Stimulated activated memory B cell treated with anti-CD40 and anti-IgM and Interleukin-4, amounts not matched to agents 10 μg/mL and 1 μg/mL and 100 μg/mL, for 72 hours (primary cell): ENCODE results near the gene EGFR.

Source experiments
- ATAC-seq: fragments of 150-1000 bp; cut with Tn5 transposase; 2 replicates; pipeline ENCODE4 v1.10.0; 2021
- H3K27ac Mint-ChIP-seq: one replicate; pipeline ENCODE4 v1.8.0; 2022; ENCODE audit warnings: mild to moderate bottlenecking, mixed read lengths
- H3K27me3 Mint-ChIP-seq: one replicate; pipeline ENCODE4 v1.8.0; 2022; ENCODE audit warnings: mixed read lengths
- H3K36me3 Mint-ChIP-seq: one replicate; pipeline ENCODE4 v1.8.0; 2022; ENCODE audit warnings: mixed read lengths
- H3K4me1 Mint-ChIP-seq: one replicate; pipeline ENCODE4 v1.8.0; 2022; ENCODE audit warnings: mixed read lengths
- H3K4me3 Mint-ChIP-seq: one replicate; pipeline ENCODE4 v1.8.0; 2022; ENCODE audit warnings: mild to moderate bottlenecking, moderate library complexity, mixed read lengths
- H3K9me3 Mint-ChIP-seq: one replicate; pipeline ENCODE4 v1.8.0; 2022; ENCODE audit warnings: mixed read lengths

Gene EGFR

GRCh38 chr7:55183897-55184296 is 165.1 kb downstream of the EGFR start:
- ATAC-seq: no peak
- no peak overlapping the region for H3K4me3 Mint-ChIP-seq
- no peaks in the 10 kb centered on the region for H3K9me3 Mint-ChIP-seq
- H3K4me1 Mint-ChIP-seq: no peaks in the 10 kb centered on the region
- H3K27me3 Mint-ChIP-seq: peaks cover 39% of the 10 kb centered on the region
- no peaks in the 10 kb centered on the region for H3K36me3 Mint-ChIP-seq
- H3K27ac Mint-ChIP-seq: no peak overlapping the region

- Mint-ChIP-seq H3K4me1 (no peaks in the 10 kb centered on the region), H3K4me3 (no peak overlapping the region), H3K9me3 (no peaks in the 10 kb centered on the region), H3K27ac (no peak overlapping the region), H3K27me3 (peaks cover 48% of the 10 kb centered on the region), H3K36me3 (no peaks in the 10 kb centered on the region)
- ATAC-seq: no peak
Measured at GRCh38 chr7:55185321-55185802, 166.5 kb downstream of the EGFR start.

- Mint-ChIP-seq H3K9me3 (no peaks in the 10 kb centered on the region), H3K27me3 (peaks cover 44% of the 10 kb centered on the region), H3K4me3 (no peak overlapping the region), H3K4me1 (no peaks in the 10 kb centered on the region), H3K27ac (no peak overlapping the region), H3K36me3 (no peaks in the 10 kb centered on the region)
- no peak for ATAC-seq
Measured at GRCh38 chr7:55185941-55186609, 167.3 kb downstream of the EGFR start.

- Mint-ChIP-seq H3K4me1 (no peaks in the 10 kb centered on the region), H3K27ac (no peak overlapping the region), H3K27me3 (peaks cover 34% of the 10 kb centered on the region), H3K36me3 (no peaks in the 10 kb centered on the region), H3K4me3 (no peak overlapping the region), H3K9me3 (no peaks in the 10 kb centered on the region)
- ATAC-seq: no peak
Measured at GRCh38 chr7:55187701-55188491, 169.1 kb downstream of the EGFR start.

- Mint-ChIP-seq H3K4me1 (no peaks in the 10 kb centered on the region), H3K27ac (no peak overlapping the region), H3K27me3 (peaks cover 34% of the 10 kb centered on the region), H3K4me3 (no peak overlapping the region), H3K9me3 (no peaks in the 10 kb centered on the region), H3K36me3 (no peaks in the 10 kb centered on the region)
- no peak for ATAC-seq
Measured at GRCh38 chr7:55188590-55189138, 169.8 kb downstream of the EGFR start.

- H3K36me3 Mint-ChIP-seq: no peaks in the 10 kb centered on the region
- no peak overlapping the region for H3K27ac Mint-ChIP-seq
- H3K9me3 Mint-ChIP-seq: no peaks in the 10 kb centered on the region
- no peak overlapping the region for H3K4me3 Mint-ChIP-seq
- H3K27me3 Mint-ChIP-seq: peaks cover 34% of the 10 kb centered on the region
- no peaks in the 10 kb centered on the region for H3K4me1 Mint-ChIP-seq
- ATAC-seq: no peak
Measured at GRCh38 chr7:55189146-55189766, 170.4 kb downstream of the EGFR start.

GRCh38 chr7:55189878-55190436 is 171.1 kb downstream of the EGFR start:
- H3K9me3 Mint-ChIP-seq: no peaks in the 10 kb centered on the region
- H3K4me3 Mint-ChIP-seq: no peak overlapping the region
- H3K4me1 Mint-ChIP-seq: no peaks in the 10 kb centered on the region
- H3K36me3 Mint-ChIP-seq: no peaks in the 10 kb centered on the region
- ATAC-seq: no peak
- peaks cover 34% of the 10 kb centered on the region for H3K27me3 Mint-ChIP-seq
- H3K27ac Mint-ChIP-seq: no peak overlapping the region

- no peaks in the 10 kb centered on the region for H3K4me1 Mint-ChIP-seq
- no peaks in the 10 kb centered on the region for H3K9me3 Mint-ChIP-seq
- no peak for ATAC-seq
- no peak overlapping the region for H3K4me3 Mint-ChIP-seq
- H3K36me3 Mint-ChIP-seq: no peaks in the 10 kb centered on the region
- peaks cover 34% of the 10 kb centered on the region for H3K27me3 Mint-ChIP-seq
- H3K27ac Mint-ChIP-seq: no peak overlapping the region
Measured at GRCh38 chr7:55190511-55191160, 171.8 kb downstream of the EGFR start.

GRCh38 chr7:55191161-55191925 is 172.5 kb downstream of the EGFR start:
- no peak overlapping the region for H3K4me3 Mint-ChIP-seq
- ATAC-seq: no peak
- no peak overlapping the region for H3K27ac Mint-ChIP-seq

GRCh38 chr7:55191926-55192692 is 173.3 kb downstream of the EGFR start:
- Mint-ChIP-seq H3K27me3 (peaks cover 26% of the 10 kb centered on the region), H3K27ac (no peak overlapping the region), H3K4me3 (no peak overlapping the region), H3K9me3 (no peaks in the 10 kb centered on the region), H3K36me3 (no peaks in the 10 kb centered on the region), H3K4me1 (no peaks in the 10 kb centered on the region)
- peak; percentile 4 for ATAC-seq

More at GRCh38 chr7:55191161-55191925, 172.5 kb downstream of the EGFR start:
- H3K27me3 Mint-ChIP-seq: peaks cover 33% of the 10 kb centered on the region
- no peaks in the 10 kb centered on the region for H3K36me3 Mint-ChIP-seq
- no peaks in the 10 kb centered on the region for H3K4me1 Mint-ChIP-seq
- H3K9me3 Mint-ChIP-seq: no peaks in the 10 kb centered on the region

- peaks cover 19% of the 10 kb centered on the region for H3K27me3 Mint-ChIP-seq
- no peaks in the 10 kb centered on the region for H3K4me1 Mint-ChIP-seq
- H3K9me3 Mint-ChIP-seq: no peaks in the 10 kb centered on the region
- no peak for ATAC-seq
- no peaks in the 10 kb centered on the region for H3K36me3 Mint-ChIP-seq
- no peak overlapping the region for H3K4me3 Mint-ChIP-seq
- no peak overlapping the region for H3K27ac Mint-ChIP-seq
Measured at GRCh38 chr7:55192723-55193122, 173.9 kb downstream of the EGFR start.

GRCh38 chr7:55193245-55193644 is 174.4 kb downstream of the EGFR start:
- peaks cover 14% of the 10 kb centered on the region for H3K27me3 Mint-ChIP-seq
- no peaks in the 10 kb centered on the region for H3K9me3 Mint-ChIP-seq
- H3K36me3 Mint-ChIP-seq: no peaks in the 10 kb centered on the region

GRCh38 chr7:55194522-55194921 is 175.7 kb downstream of the EGFR start:
- ATAC-seq: peak; percentile 17
- Mint-ChIP-seq H3K4me3 (no peak overlapping the region), H3K27ac (no peak overlapping the region), H3K27me3 (peaks cover 5% of the 10 kb centered on the region), H3K4me1 (no peaks in the 10 kb centered on the region), H3K9me3 (no peaks in the 10 kb centered on the region), H3K36me3 (no peaks in the 10 kb centered on the region)

More at GRCh38 chr7:55193245-55193644, 174.4 kb downstream of the EGFR start:
- no peak for ATAC-seq
- no peaks in the 10 kb centered on the region for H3K4me1 Mint-ChIP-seq
- no peak overlapping the region for H3K27ac Mint-ChIP-seq
- no peak overlapping the region for H3K4me3 Mint-ChIP-seq
